ENCODE results near the gene LTV1.

Gene LTV1

DNA sequence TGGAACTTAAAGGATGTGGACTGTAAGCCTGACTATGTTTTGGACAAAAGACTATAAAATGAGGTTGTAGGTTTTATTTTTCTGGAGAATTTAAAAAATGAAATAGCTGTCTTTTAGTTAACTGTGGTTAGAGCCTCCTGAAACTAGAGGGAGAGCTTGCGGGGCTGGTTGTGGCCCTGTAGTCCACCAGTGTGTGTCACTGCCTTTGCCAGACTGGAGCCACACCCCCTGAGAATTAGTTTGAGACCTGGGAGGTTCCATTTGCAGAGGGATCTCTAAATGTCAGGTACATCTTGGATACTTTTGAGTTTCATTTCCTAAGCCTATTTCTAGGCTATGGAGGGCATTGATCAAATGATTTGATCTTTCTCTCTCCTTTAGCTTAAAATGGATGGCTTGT, 42.0 kb downstream of the LTV1 start:
- no peak for DNase-seq (ENCODE audit: low spot score)

DNA sequence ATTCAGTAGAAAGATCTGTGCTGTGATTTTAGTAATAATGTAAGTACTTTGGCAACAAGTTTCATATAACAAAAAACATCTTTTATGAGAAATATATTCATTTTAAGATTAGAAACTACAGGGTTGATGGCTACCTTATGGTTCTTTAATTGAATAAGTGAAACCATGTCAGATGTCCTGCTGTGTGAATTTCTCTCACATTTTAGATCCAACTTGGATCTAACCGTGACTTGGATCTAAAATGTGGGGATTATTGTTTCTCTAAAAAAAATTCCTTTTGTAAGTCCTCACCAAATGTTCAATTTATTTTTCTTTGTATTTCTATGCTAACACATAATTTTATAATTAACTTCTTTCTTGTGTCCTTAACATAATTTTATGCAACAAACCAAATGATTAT, 51.5 kb downstream of the LTV1 start:
- no peak for DNase-seq (ENCODE audit: low spot score)

DNA sequence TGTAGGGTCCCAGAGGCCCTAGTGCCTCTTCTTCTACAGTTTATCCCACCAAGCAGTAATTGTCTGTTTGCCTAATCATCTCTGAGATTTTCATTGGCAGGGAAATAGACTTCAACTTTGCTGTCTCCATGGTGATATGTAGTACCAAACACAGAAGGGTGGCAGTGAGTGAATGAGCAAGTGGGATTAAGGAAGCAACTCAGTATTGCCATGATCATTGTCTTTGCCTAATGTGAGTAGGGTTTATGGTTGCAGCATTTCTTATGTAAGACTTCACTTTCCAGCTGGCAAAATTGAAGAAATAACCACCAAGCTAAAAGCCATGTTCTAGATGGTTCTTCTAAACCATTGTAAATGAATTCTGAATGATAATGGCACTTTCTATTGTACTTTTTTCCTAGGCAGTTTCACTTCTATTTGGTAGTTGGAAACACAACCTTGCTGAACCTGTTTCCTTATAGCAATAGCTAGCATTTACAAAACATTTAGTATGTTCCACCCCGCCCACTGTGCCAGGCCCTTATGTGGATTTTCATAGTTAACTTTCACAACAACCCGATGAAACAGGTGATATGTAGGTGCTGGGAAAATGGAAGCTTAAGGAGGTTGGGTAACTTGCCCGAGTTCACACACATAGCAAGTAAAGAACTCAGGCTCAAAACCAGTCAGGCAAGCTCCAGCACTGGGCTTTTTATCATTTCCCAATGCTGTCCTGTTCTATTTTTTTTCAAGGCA, 53.2 kb downstream of the LTV1 start:
- no peak for DNase-seq (ENCODE audit: low spot score)

DNA sequence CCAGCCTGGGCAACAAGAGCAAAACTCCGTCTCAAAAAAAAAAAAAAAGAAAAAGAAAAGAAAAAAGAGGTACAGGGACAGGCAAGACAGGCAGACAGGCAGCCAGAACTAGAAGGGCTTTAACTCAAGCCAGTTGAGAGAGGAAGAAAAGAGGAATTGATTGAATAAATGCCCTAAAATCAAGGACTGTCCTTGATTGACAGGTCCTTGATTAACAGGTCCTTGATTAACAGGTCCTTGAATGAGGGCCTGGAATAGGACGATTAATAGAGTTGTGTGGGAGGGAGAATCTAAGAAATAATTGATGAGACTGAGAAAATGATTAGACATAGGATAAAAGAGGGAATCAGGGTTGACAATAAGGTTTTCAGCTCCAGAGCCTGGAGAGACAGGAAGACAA, 57.2 kb downstream of the LTV1 start:
- no peak for DNase-seq (ENCODE audit: low spot score)

DNA sequence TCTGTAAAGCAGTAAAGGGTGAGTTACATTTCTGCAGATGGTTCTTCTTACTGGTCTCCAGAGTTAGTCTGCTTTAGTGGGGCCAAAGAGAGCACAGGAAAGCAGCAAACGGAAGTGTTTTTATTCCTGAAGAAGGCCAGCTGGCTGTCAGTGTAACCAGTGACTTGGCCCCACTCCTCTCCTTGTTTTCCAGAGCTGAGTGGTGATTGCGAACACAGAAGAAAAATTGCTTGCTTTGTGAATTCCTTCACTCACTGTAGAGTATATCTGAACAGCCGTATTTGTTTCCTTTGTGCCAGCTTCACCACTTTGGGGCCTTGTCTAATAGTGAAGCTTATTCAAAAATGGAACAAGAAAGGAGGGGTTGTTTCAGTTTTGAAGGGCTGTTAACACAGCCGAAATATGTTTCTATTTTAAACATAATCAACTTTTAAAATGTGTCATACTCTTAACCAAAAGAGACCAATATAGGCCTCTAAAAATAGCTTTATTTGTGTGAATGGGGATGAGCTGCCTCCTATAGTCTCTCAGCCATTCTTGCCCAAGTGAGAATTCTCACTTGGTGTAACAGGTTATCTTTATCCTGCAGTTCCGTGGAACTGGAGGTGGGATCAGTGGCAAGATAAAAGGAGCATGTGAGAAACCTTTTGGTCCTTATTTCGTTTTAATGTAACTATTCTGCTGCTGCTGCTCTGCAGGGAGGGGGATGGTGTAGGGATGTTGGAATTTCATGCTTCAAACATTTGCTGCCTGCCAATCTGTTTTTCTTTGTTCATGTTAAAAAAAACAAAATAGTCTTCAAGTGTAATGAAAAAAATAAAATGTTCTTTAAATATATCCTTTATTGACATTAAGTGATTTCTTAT, 59.0 kb downstream of the LTV1 start:
- no peak for DNase-seq (ENCODE audit: low spot score)

DNA sequence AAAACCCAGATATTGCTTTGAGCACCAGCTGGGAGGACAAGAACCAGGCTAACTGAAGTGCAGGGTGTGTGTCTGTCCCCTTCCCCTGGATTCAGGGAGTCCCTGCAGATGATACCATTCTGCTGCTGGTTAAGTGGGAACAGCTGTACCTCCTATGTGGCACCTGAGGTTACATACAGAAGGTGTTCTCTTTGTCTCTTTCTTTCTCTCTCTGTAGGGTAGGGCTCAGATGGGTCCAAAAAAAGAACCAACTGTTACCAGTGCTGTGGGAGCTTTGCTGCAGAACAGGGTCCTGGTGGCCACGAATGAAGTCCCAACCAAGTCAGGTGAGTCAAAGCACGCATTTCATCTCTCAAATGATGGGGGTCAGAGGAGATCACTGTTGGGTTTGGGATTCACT, 59.7 kb downstream of the LTV1 start:
- no peak for DNase-seq (ENCODE audit: low spot score)

DNA sequence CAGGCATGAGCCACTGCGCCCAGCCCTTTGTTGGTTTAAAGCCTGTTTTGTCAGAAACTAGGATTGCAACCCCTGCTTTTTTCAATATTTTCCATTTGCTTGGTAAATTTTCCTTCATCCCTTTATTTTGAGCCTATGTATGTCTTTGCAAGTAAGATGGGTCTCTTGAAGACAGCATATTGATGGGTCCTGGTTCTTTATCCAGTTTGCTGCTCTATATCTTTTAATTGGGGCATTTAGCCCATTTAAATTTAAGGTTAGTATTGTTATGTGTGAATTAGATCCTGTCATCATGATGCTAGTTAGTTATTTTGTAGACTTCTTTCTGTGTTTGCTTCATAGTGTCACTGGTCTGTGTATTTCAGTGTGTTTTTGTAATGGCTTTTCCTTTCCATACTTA, 67.9 kb downstream of the LTV1 start:
- DNase-seq (ENCODE audit: low spot score): no peak

DNA sequence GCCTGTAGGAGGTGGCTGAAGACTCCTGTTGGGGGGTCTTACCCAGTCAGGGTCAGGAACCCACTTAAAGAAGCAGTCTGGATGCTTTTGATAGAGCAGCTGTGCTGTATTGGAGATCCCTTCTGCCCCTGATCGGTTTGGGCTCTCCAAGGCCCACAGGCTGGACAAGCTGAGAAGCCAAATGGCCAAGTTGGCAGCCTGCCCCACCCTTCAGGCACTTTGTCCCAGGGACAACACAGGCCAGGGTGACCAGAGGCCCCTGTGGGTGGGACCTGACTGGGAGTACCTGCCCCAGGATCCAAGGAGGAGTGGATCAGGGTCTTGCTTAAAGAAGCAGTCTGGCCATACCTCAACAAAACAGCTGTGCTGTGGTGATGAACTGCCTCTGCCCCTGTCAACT, 69.5 kb downstream of the LTV1 start:
- no peak for DNase-seq (ENCODE audit: low spot score)

Data from ecto neural progenitor cell (in vitro differentiated cells).